PC-3 (cell line): ENCODE results near the gene TBXA2R. TPM values are rescaled to one million over a fixed set of nuclear protein-coding genes. Genes with fewer than 3 reads are reported as not detected.

Experiments used
- ATAC-seq: fragments of 200-7000 bp; cut with Tn5 transposase; 2 replicates; pipeline ENCODE4 v1.9.1; 2020; ENCODE audit warnings: mild to moderate bottlenecking, moderate library complexity
- BruUV-seq: library from RNA; stranded (reverse); fragments of 400-500 nt; replicated peaks from 2 replicates; lab custom pipeline; 2021; lab: Mats Ljungman, UMichigan
- CTCF ChIA-PET: fragments of 300-600 bp; sonication (Branson Sonifier 250); formaldehyde crosslinking; loops from one replicate; lab custom pipeline; 2022; ENCODE audit warnings: antibody characterized with exemption; lab: Charles Lee
- POLR2A ChIA-PET: fragments of 300-600 bp; sonication (Branson Sonifier 250); formaldehyde crosslinking; loops from one replicate; lab custom pipeline; 2022; ENCODE audit warnings: antibody characterized with exemption; ENCODE audit not compliant: unreplicated experiment; lab: Charles Lee
- DNase-seq: peaks from one replicate; pipeline ENCODE4 v3.0.0-alpha.2; 2015
- H2AFZ ChIP-seq: fragments of 300-600 bp; sonication (generic); 2 replicates; pipeline ENCODE4 v1.6.0; 2016; ENCODE audit warnings: antibody characterized with exemption, low read length
- H3F3A ChIP-seq: fragments of 300-600 bp; sonication (generic); one replicate; pipeline ENCODE4 v1.6.0; 2017; ENCODE audit warnings: antibody characterized with exemption, low read length, control low read depth, mild to moderate bottlenecking; ENCODE audit not compliant: unreplicated experiment
- H3K27ac ChIP-seq: fragments of 300-600 bp; sonication (generic); 2 replicates; pipeline ENCODE4 v1.5.1; 2016; ENCODE audit warnings: mild to moderate bottlenecking, low read length
- H3K27me3 ChIP-seq: fragments of 300-600 bp; sonication (generic); 2 replicates; pipeline ENCODE4 v1.6.1; 2016; ENCODE audit warnings: low read length, mixed read lengths
- H3K36me3 ChIP-seq: fragments of 300-600 bp; sonication (generic); 2 replicates; pipeline ENCODE4 v1.6.1; 2016; ENCODE audit warnings: low read depth, mixed run types, low read length, mixed read lengths
- H3K4me1 ChIP-seq: fragments of 300-600 bp; sonication (generic); 2 replicates; pipeline ENCODE4 v1.5.1; 2016; ENCODE audit warnings: low read length; ENCODE audit not compliant: insufficient read depth
- H3K4me2 ChIP-seq: fragments of 300-600 bp; sonication (generic); 2 replicates; pipeline ENCODE4 v1.6.0; 2016; ENCODE audit warnings: low read length
- H3K4me3 ChIP-seq: fragments of 300-600 bp; sonication (generic); 2 replicates; pipeline ENCODE4 v1.5.1; 2016; ENCODE audit warnings: mild to moderate bottlenecking, low read length, mixed read lengths
- H3K79me2 ChIP-seq: fragments of 300-600 bp; sonication (generic); 2 replicates; pipeline ENCODE4 v1.6.1; 2017; ENCODE audit warnings: low read length, mixed read lengths
- H3K9ac ChIP-seq: fragments of 300-600 bp; sonication (generic); 2 replicates; pipeline ENCODE4 v1.6.0; 2016; ENCODE audit warnings: mild to moderate bottlenecking, low read length
- H3K9me2 ChIP-seq: fragments of 300-600 bp; sonication (generic); replicated peaks from 2 replicates; pipeline ENCODE4 v1.6.1; 2016; ENCODE audit warnings: mixed run types, low read length, mixed read lengths
- H3K9me3 ChIP-seq: fragments of 300-600 bp; sonication (generic); 2 replicates; pipeline ENCODE4 v1.6.1; 2016; ENCODE audit warnings: low read length, mixed read lengths
- H4K20me1 ChIP-seq: fragments of 300-600 bp; sonication (generic); 2 replicates; pipeline ENCODE4 v1.6.1; 2016; ENCODE audit warnings: low read length, mixed read lengths
- EZH2 ChIP-seq: fragments of 300-600 bp; sonication (generic); IDR thresholded peaks from one replicate; pipeline ENCODE4 v1.6.1; 2017; ENCODE audit warnings: antibody characterized with exemption, mild to moderate bottlenecking, low read length; ENCODE audit not compliant: unreplicated experiment
- EZH2phosphoT487 ChIP-seq: fragments of 300-600 bp; sonication (generic); IDR thresholded peaks from 2 replicates; pipeline ENCODE4 v1.6.1; 2018; ENCODE audit warnings: mild to moderate bottlenecking, antibody characterized with exemption, low read length, borderline replicate concordance
- intact Hi-C: fragments of 100-400 bp; cut with micrococcal nuclease; formaldehyde crosslinking; loops from 2 replicates; pipeline ENCODE4 v1.9.0; 2023
- total RNA-seq: library from RNA; depleted of rRNA; stranded (reverse); fragments of >200 nt; gene quantifications from 2 replicates; pipeline ENCODE4 v1.2.3, GENCODE V29; 2014
- TF ChIP-seq, protein P1 (sequence below): fragments of 300-600 bp; sonication (generic); conservative IDR thresholded peaks from 2 replicates; pipeline ENCODE4 v1.5.1; 2017; ENCODE audit warnings: antibody characterized with exemption, low read depth, mild to moderate bottlenecking, low read length

Gene TBXA2R
- total RNA-seq, 1 experiment from 2014 or later = 0.77 TPM

GRCh38 chr19:3643674-3644313, 37.1 kb upstream of the TBXA2R start:
- Histone ChIP-seq H3K4me2 (no peak overlapping the region), H3K36me3 (no peaks in the 10 kb centered on the region), H3K4me3 (no peak overlapping the region), H2AFZ (no peak overlapping the region), H3K79me2 (no peaks in the 10 kb centered on the region), H3F3A (no peaks in the 10 kb centered on the region), H4K20me1 (no peaks in the 10 kb centered on the region), H3K9me3 (no peaks in the 10 kb centered on the region), H3K27ac (no peak overlapping the region), H3K4me1 (no peaks in the 10 kb centered on the region), H3K9ac (no peak overlapping the region), H3K9me2 (no peaks in the 10 kb centered on the region), H3K27me3 (no peaks in the 10 kb centered on the region)
- ATAC-seq (no peak), DNase-seq (no peak)
- CTCF ChIA-PET = no interaction called here
- no TSS peak for BruUV-seq
- TF ChIP-seq EZH2 (no peak), EZH2phosphoT487 (no peak)
- TF ChIP-seq, protein P1, sequence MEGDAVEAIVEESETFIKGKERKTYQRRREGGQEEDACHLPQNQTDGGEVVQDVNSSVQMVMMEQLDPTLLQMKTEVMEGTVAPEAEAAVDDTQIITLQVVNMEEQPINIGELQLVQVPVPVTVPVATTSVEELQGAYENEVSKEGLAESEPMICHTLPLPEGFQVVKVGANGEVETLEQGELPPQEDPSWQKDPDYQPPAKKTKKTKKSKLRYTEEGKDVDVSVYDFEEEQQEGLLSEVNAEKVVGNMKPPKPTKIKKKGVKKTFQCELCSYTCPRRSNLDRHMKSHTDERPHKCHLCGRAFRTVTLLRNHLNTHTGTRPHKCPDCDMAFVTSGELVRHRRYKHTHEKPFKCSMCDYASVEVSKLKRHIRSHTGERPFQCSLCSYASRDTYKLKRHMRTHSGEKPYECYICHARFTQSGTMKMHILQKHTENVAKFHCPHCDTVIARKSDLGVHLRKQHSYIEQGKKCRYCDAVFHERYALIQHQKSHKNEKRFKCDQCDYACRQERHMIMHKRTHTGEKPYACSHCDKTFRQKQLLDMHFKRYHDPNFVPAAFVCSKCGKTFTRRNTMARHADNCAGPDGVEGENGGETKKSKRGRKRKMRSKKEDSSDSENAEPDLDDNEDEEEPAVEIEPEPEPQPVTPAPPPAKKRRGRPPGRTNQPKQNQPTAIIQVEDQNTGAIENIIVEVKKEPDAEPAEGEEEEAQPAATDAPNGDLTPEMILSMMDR = no peak
- POLR2A ChIA-PET = no interaction called here
- intact Hi-C loops = no loop called here

GRCh38 chr19:3642987-3643673, 36.5 kb upstream of the TBXA2R start:
- Histone ChIP-seq H3K36me3 (no peaks in the 10 kb centered on the region), H3K4me1 (no peaks in the 10 kb centered on the region), H3K4me3 (no peak overlapping the region), H4K20me1 (no peaks in the 10 kb centered on the region), H3K27me3 (no peaks in the 10 kb centered on the region), H3F3A (no peaks in the 10 kb centered on the region), H3K9me2 (no peaks in the 10 kb centered on the region), H3K27ac (no peak overlapping the region), H2AFZ (no peak overlapping the region), H3K9ac (no peak overlapping the region), H3K9me3 (no peaks in the 10 kb centered on the region), H3K4me2 (no peak overlapping the region), H3K79me2 (no peaks in the 10 kb centered on the region)
- ATAC-seq (no peak), DNase-seq (no peak)
- no TSS peak for BruUV-seq
- ChIA-PET CTCF (no interaction called here), POLR2A (no interaction called here)
- TF ChIP-seq, protein P1 = no peak
- TF ChIP-seq EZH2phosphoT487 (no peak), EZH2 (no peak)
- intact Hi-C loops = no loop called here

DNA sequence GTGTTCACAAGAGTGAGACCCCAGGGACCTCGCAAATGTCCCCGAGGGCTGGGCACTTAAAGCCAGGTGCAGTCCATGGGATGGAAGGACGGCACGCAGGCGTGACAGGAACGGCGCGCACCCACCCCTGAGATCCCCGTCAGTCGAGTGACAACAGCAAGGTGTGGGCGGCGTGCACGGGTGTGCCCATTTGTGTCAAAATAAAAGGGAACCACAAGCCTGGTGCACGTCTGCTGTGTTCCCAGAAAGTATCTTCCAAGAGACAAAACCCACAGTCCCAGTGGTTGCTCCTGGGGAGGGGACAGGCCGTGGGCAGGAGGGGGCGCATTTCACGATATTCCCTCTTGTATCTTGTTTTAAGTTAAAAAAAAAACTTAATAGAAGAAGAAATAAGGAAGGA, 35.6 kb upstream of the TBXA2R start:
- Histone ChIP-seq H3K36me3 (no peaks in the 10 kb centered on the region), H3K9me3 (no peaks in the 10 kb centered on the region), H3K27me3 (no peaks in the 10 kb centered on the region), H3K27ac (no peak overlapping the region), H3K4me3 (no peak overlapping the region), H3F3A (no peaks in the 10 kb centered on the region), H3K9me2 (no peaks in the 10 kb centered on the region), H3K4me2 (no peak overlapping the region), H3K79me2 (no peaks in the 10 kb centered on the region), H3K9ac (no peak overlapping the region), H4K20me1 (no peaks in the 10 kb centered on the region), H2AFZ (no peak overlapping the region), H3K4me1 (no peaks in the 10 kb centered on the region)
- CTCF ChIA-PET = no interaction called here
- POLR2A ChIA-PET = no interaction called here
- no TSS peak for BruUV-seq
- intact Hi-C loops = no loop called here
- ATAC-seq (no peak), DNase-seq (no peak)
- TF ChIP-seq, protein P1 = no peak
- TF ChIP-seq EZH2 (no peak), EZH2phosphoT487 (no peak)
